HepG2 (cell line): ENCODE results near the gene CEP97. TPM values are rescaled to one million over a fixed set of nuclear protein-coding genes. Genes with fewer than 3 reads are reported as not detected.

ENCODE experiments used
- ARNTL ChIP-seq: sonication (generic); formaldehyde crosslinking; IDR thresholded peaks from 2 replicates; pipeline ENCODE4 v1.4.0; 2020; ENCODE audit warnings: mild to moderate bottlenecking, missing genetic modification reagents
- ELF4 ChIP-seq: sonication (generic); formaldehyde crosslinking; IDR thresholded peaks from 2 replicates; pipeline ENCODE4 v1.5.0; 2020; ENCODE audit warnings: missing genetic modification reagents, mild to moderate bottlenecking, moderate library complexity, borderline replicate concordance
- KDM5B ChIP-seq: sonication (generic); formaldehyde crosslinking; IDR thresholded peaks from 2 replicates; pipeline ENCODE4 v1.4.0; 2020; ENCODE audit warnings: missing genetic modification reagents, mild to moderate bottlenecking, borderline replicate concordance
- NRL ChIP-seq: sonication (generic); formaldehyde crosslinking; IDR thresholded peaks from 2 replicates; pipeline ENCODE4 v1.5.0; 2020; ENCODE audit warnings: missing genetic modification reagents, mild to moderate bottlenecking, moderate library complexity, borderline replicate concordance
- PLRG1 ChIP-seq: fragments of 450-650 bp; conservative IDR thresholded peaks from 2 replicates; pipeline ENCODE4 v1.6.1; 2016
- POGZ ChIP-seq: sonication (generic); formaldehyde crosslinking; IDR thresholded peaks from 2 replicates; pipeline ENCODE4 v1.4.0; 2020; ENCODE audit warnings: mild to moderate bottlenecking, missing genetic modification reagents
- SRSF9 ChIP-seq: fragments of 200-400 bp; formaldehyde crosslinking; IDR thresholded peaks from 2 replicates; pipeline ENCODE4 v1.6.1; 2018; ENCODE audit warnings: borderline replicate concordance, mild to moderate bottlenecking, low read depth, low read length; ENCODE audit not compliant: insufficient read depth, poor library complexity, severe bottlenecking
- SRY ChIP-seq: sonication (generic); formaldehyde crosslinking; IDR thresholded peaks from 2 replicates; pipeline ENCODE4 v1.8.0; 2022; ENCODE audit warnings: mild to moderate bottlenecking, missing genetic modification reagents
- ZFY ChIP-seq: sonication (generic); formaldehyde crosslinking; IDR thresholded peaks from 2 replicates; pipeline ENCODE4 v1.4.0; 2020; ENCODE audit warnings: missing genetic modification reagents
- ZNF605 ChIP-seq: sonication (generic); formaldehyde crosslinking; IDR thresholded peaks from 2 replicates; pipeline ENCODE4 v1.8.0; 2022; ENCODE audit warnings: mild to moderate bottlenecking, missing genetic modification reagents
- ZNF614 ChIP-seq: IDR thresholded peaks from 2 replicates; pipeline ENCODE4 v1.6.1; 2018; ENCODE audit warnings: missing biosample characterization, missing genetic modification reagents, inconsistent platforms, borderline replicate concordance
- ZNF629 ChIP-seq: sonication (generic); formaldehyde crosslinking; conservative IDR thresholded peaks from 2 replicates; pipeline ENCODE4 v1.5.0; 2020; ENCODE audit warnings: missing genetic modification reagents
- ZNF878 ChIP-seq: sonication (generic); formaldehyde crosslinking; IDR thresholded peaks from 2 replicates; pipeline ENCODE4 v1.8.1; 2023; ENCODE audit warnings: mild to moderate bottlenecking, missing genetic modification reagents, moderate library complexity
- ZSCAN9 ChIP-seq: IDR thresholded peaks from 2 replicates; pipeline ENCODE4 v1.6.1; 2016; ENCODE audit warnings: borderline replicate concordance
- polyA plus RNA-seq, 8 experiments: library from polyadenylated mRNA; depleted of rRNA in 3 of 8; stranded (reverse) in 7 of 8; unstranded in 1 of 8; fragments of >200 nt; fragmentation: Illumina TruSeq in 4 of 8; extraction: Trizol in 4 of 8; gene quantifications; 2 replicates each; pipeline versions ENCODE4 v1.2.1 to v1.2.3, GENCODE V29; 2011 to 2016; ENCODE audit warnings: low read depth in 4 of 8, missing spikeins in 1 of 8, mixed read lengths in 1 of 8; ENCODE audit not compliant: insufficient read depth in 1 of 8
- total RNA-seq, 5 experiments: library from RNA; depleted of rRNA; stranded (reverse); fragments of >200 nt; fragmentation: Illumina TruSeq; extraction: Trizol; gene quantifications; 2 replicates each; pipeline ENCODE4 v1.2.3, GENCODE V29; 2016; ENCODE audit warnings: low read depth in 1 of 5
- TF ChIP-seq, protein P1 (sequence below): sonication (generic); formaldehyde crosslinking; IDR thresholded peaks from 2 replicates; pipeline ENCODE4 v1.4.0; 2020; ENCODE audit warnings: missing genetic modification reagents
- TF ChIP-seq, protein P2 (sequence below): sonication (generic); formaldehyde crosslinking; IDR thresholded peaks from 2 replicates; pipeline ENCODE4 v1.5.1; 2020; ENCODE audit warnings: missing genetic modification reagents, mild to moderate bottlenecking, borderline replicate concordance
- TF ChIP-seq, protein P3 (sequence below): sonication (generic); formaldehyde crosslinking; IDR thresholded peaks from 2 replicates; pipeline ENCODE4 v1.5.1; 2020; ENCODE audit warnings: missing genetic modification reagents, mild to moderate bottlenecking, borderline replicate concordance

CEP97 gene
- total and polyA plus RNA-seq, 2 of the 13 experiments (the other 11 are each of a cell fraction or from before 2014, with no cell fraction given), result 0.99 to 6.5 TPM

DNA sequence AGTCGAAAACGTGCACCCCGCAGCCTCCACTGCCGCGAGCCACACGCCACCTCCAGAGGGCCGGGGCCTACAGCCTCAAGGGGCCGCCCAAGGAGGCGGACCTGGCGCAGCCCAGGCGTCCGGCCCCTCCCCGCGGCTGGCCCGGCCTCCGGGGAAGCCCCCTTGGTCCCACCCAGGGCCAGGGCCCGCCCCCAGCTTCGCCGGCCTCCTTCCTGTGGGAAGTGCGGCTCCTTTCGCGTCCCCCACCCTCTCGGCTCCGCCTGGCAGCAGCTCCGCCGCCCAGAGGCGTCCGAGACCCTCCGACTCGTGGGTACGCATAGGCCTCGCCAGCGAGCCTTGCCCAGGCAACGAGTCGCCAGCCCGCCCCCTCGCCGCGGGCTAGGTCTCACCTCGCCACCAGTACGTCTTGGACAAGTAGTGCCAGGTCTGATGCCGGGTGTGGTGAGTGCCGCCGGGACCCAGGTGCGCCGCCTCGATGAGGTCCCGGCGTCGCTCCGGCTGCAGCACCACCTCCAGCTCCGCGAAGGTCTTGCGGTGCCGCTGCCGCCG, 48.1 kb upstream of the CEP97 start (continued):
- TF ChIP-seq, protein P1, sequence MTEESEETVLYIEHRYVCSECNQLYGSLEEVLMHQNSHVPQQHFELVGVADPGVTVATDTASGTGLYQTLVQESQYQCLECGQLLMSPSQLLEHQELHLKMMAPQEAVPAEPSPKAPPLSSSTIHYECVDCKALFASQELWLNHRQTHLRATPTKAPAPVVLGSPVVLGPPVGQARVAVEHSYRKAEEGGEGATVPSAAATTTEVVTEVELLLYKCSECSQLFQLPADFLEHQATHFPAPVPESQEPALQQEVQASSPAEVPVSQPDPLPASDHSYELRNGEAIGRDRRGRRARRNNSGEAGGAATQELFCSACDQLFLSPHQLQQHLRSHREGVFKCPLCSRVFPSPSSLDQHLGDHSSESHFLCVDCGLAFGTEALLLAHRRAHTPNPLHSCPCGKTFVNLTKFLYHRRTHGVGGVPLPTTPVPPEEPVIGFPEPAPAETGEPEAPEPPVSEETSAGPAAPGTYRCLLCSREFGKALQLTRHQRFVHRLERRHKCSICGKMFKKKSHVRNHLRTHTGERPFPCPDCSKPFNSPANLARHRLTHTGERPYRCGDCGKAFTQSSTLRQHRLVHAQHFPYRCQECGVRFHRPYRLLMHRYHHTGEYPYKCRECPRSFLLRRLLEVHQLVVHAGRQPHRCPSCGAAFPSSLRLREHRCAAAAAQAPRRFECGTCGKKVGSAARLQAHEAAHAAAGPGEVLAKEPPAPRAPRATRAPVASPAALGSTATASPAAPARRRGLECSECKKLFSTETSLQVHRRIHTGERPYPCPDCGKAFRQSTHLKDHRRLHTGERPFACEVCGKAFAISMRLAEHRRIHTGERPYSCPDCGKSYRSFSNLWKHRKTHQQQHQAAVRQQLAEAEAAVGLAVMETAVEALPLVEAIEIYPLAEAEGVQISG (CRISPR knock-in tag), result peak; percentile 72
- TF ChIP-seq POGZ (no peak), ZNF629 (CRISPR knock-in tag) (no peak), ARNTL (no peak), ELF4 (CRISPR knock-in tag) (0 out of 2 replicates have a peak, but pooled peaks have one; percentile 59), KDM5B (CRISPR knock-in tag) (peak; percentile 68), PLRG1 (no peak), ZNF614 (CRISPR knock-in tag) (0 out of 2 replicates have a peak, but pooled peaks have one; percentile 10), ZSCAN9 (no peak), ZNF878 (CRISPR knock-in tag) (no peak), SRSF9 (no peak), SRY (CRISPR knock-in tag) (peak; percentile 56; the same call in 1 of the 2 replicates), NRL (peak; percentile 77), ZFY (CRISPR knock-in tag) (peak; percentile 85), ZNF605 (CRISPR knock-in tag) (no peak; the same call in none of the 2 replicates)
- TF ChIP-seq, protein P2, sequence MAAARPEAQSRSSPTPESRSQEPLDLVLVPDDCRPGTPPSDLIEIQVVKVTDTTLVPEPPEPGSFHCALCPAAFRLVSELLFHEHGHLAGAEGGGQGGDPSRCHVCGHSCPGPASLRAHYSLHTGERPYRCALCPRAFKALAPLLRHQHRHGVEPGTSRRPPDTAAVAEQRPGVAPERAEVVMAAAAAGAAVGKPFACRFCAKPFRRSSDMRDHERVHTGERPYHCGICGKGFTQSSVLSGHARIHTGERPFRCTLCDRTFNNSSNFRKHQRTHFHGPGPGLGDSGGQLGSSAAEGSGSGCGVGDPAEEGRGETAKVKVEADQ (CRISPR knock-in tag), result 0 out of 2 replicates have a peak, but pooled peaks have one; percentile 44
- TF ChIP-seq, protein P3, sequence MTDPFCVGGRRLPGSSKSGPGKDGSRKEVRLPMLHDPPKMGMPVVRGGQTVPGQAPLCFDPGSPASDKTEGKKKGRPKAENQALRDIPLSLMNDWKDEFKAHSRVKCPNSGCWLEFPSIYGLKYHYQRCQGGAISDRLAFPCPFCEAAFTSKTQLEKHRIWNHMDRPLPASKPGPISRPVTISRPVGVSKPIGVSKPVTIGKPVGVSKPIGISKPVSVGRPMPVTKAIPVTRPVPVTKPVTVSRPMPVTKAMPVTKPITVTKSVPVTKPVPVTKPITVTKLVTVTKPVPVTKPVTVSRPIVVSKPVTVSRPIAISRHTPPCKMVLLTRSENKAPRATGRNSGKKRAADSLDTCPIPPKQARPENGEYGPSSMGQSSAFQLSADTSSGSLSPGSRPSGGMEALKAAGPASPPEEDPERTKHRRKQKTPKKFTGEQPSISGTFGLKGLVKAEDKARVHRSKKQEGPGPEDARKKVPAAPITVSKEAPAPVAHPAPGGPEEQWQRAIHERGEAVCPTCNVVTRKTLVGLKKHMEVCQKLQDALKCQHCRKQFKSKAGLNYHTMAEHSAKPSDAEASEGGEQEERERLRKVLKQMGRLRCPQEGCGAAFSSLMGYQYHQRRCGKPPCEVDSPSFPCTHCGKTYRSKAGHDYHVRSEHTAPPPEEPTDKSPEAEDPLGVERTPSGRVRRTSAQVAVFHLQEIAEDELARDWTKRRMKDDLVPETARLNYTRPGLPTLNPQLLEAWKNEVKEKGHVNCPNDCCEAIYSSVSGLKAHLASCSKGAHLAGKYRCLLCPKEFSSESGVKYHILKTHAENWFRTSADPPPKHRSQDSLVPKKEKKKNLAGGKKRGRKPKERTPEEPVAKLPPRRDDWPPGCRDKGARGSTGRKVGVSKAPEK (CRISPR knock-in tag), result peak; percentile 85; the same call in 1 of the 2 replicates
